D721Med (cell line): ENCODE data around the gene MICU2.

Source experiments
- DNase-seq: peaks from one replicate; pipeline ENCODE4 v3.0.0; 2011; ENCODE audit warnings: low spot score; ENCODE audit not compliant: insufficient read length
- FAIRE-seq: peaks from 2 replicates; lab custom pipeline; 2011; peaks lifted over from hg19 to GRCh38; lab: Jason Lieb, UNC
- CTCF ChIP-seq: IDR thresholded peaks from 2 replicates; pipeline ENCODE4 v1.5.1; 2012; ENCODE audit warnings: mild to moderate bottlenecking, control low read depth; ENCODE audit not compliant: insufficient read depth; ENCODE audit errors: missing control alignments

Gene MICU2

GRCh38 chr13:21544515-21544914 is 59.5 kb downstream of the MICU2 start:
- FAIRE-seq, result no peak
- no peak for DNase-seq
- TF ChIP-seq CTCF, result no peak

GRCh38 chr13:21542563-21542962 is 61.4 kb downstream of the MICU2 start:
- FAIRE-seq (no peak), DNase-seq (no peak)
- no peak for TF ChIP-seq CTCF

GRCh38 chr13:21541980-21542379 is 62.0 kb downstream of the MICU2 start:
- TF ChIP-seq CTCF, result no peak
- no peak for FAIRE-seq
- DNase-seq, result no peak

- DNase-seq (no peak), FAIRE-seq (no peak)
- TF ChIP-seq CTCF, result no peak
These were observed 62.7 kb downstream of the MICU2 start for GRCh38 chr13:21541271-21541670.

GRCh38 chr13:21539687-21540086 is 64.3 kb downstream of the MICU2 start:
- FAIRE-seq (no peak), DNase-seq (no peak)
- TF ChIP-seq CTCF, result no peak

- FAIRE-seq, result no peak
- DNase-seq, result no peak
- TF ChIP-seq CTCF, result no peak
These were observed 65.2 kb downstream of the MICU2 start for GRCh38 chr13:21538753-21539152.

GRCh38 chr13:21538280-21538679 is 65.7 kb downstream of the MICU2 start:
- FAIRE-seq (no peak), DNase-seq (no peak)
- no peak for TF ChIP-seq CTCF
